ENCODE measurements around the gene XRN2.

DNA sequence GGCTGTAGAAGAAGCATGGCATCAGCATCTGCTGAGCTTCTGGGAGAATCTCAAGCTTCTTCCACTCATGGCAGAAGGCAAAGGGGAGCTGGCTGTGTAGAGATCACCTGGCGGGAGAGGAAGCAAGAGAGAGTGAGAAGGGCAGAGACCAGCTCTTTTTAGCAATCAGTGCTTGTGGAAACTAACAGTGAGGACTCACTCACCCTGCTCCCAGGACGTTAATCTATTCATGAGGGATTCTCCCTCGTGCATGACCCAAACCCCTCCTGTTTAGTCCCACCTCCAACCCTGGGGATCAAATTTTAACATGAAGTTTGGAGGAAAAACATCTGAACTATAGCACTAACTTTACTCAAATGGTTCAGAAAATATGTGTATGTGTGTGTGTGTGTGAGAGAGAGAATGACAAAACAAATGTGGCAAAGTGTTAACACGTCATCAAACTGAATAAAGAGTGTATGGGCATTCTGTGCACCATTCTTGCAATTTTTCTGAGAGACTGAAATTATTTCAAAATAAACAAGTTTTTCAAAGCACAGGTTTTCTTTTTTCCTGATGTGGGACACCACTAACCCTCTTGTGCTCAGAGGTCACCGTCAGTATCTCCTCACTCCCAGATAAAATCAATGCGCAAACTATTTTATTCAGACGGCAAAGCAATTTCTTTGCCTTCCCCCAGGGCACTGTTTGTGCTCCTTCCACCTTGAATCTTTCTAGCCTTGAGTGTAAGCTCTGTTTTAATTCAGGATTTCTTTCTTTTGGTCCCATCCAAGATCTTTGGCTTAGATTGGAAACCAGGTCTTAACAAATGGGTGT is 23.2 kb upstream of the XRN2 start:
- TF ChIP-seq, protein P1, sequence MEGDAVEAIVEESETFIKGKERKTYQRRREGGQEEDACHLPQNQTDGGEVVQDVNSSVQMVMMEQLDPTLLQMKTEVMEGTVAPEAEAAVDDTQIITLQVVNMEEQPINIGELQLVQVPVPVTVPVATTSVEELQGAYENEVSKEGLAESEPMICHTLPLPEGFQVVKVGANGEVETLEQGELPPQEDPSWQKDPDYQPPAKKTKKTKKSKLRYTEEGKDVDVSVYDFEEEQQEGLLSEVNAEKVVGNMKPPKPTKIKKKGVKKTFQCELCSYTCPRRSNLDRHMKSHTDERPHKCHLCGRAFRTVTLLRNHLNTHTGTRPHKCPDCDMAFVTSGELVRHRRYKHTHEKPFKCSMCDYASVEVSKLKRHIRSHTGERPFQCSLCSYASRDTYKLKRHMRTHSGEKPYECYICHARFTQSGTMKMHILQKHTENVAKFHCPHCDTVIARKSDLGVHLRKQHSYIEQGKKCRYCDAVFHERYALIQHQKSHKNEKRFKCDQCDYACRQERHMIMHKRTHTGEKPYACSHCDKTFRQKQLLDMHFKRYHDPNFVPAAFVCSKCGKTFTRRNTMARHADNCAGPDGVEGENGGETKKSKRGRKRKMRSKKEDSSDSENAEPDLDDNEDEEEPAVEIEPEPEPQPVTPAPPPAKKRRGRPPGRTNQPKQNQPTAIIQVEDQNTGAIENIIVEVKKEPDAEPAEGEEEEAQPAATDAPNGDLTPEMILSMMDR (IDR thresholded peaks at IDR 0.05; ENCODE audit: poor library complexity, severe bottlenecking) = no peak
- TF ChIP-seq, protein P2, sequence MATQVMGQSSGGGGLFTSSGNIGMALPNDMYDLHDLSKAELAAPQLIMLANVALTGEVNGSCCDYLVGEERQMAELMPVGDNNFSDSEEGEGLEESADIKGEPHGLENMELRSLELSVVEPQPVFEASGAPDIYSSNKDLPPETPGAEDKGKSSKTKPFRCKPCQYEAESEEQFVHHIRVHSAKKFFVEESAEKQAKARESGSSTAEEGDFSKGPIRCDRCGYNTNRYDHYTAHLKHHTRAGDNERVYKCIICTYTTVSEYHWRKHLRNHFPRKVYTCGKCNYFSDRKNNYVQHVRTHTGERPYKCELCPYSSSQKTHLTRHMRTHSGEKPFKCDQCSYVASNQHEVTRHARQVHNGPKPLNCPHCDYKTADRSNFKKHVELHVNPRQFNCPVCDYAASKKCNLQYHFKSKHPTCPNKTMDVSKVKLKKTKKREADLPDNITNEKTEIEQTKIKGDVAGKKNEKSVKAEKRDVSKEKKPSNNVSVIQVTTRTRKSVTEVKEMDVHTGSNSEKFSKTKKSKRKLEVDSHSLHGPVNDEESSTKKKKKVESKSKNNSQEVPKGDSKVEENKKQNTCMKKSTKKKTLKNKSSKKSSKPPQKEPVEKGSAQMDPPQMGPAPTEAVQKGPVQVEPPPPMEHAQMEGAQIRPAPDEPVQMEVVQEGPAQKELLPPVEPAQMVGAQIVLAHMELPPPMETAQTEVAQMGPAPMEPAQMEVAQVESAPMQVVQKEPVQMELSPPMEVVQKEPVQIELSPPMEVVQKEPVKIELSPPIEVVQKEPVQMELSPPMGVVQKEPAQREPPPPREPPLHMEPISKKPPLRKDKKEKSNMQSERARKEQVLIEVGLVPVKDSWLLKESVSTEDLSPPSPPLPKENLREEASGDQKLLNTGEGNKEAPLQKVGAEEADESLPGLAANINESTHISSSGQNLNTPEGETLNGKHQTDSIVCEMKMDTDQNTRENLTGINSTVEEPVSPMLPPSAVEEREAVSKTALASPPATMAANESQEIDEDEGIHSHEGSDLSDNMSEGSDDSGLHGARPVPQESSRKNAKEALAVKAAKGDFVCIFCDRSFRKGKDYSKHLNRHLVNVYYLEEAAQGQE (IDR thresholded peaks at IDR 0.05; ENCODE audit: borderline replicate concordance) = no peak
- TF ChIP-seq EZH2 (IDR thresholded peaks at IDR 0.05; ENCODE audit: borderline replicate concordance, insufficient read depth, low read length, poor library complexity, severe bottlenecking) (no peak), RAD21 (conservative IDR thresholded peaks at IDR 0.05) (no peak), MXI1 (conservative IDR thresholded peaks at IDR 0.05; ENCODE audit: poor library complexity, severe bottlenecking) (no peak)

Measured in neural cell (in vitro differentiated cells).